GM11168 (cell line): ENCODE measurements around the gene KLHL15.
"Not testable (repeated sequence)": the region's sequence is repeated elsewhere in the genome, so short reads cannot be mapped to it uniquely, and the experiment has no call there.

Experiments used
- in situ Hi-C: fragments of 300-500 bp; cut with MboI; formaldehyde crosslinking; loops from one replicate; pipeline ENCODE4 v1.12.0; 2022; ENCODE audit warnings: low sequenced_read_pairs; ENCODE audit not compliant: unreplicated experiment

Gene KLHL15

DNA sequence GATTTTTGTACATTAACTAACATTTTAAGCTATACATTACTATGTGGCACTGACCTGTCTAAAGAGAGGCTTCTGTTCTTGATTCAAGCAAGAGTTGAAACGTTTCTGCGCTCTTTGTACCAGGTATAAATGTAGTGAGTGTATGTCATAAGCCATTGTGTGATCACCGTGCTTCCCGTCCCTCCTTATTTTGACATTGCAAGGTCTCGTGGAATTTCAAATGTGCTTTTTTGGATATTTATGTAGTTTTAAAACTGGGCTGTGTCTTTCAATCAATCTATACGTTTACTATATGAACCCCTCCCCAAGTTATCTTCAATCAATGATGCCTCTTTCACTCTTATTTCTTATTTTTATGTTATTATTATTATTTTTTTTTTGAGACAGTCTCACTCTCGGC lies at the start of gene KLHL15:
TSS of gene KLHL15 (minus strand) at position 101 of the 400 bp plus-strand sequence. CDS start 20,493 bp downstream, outside the sequence.
- in situ Hi-C loops, result no loop called here

DNA sequence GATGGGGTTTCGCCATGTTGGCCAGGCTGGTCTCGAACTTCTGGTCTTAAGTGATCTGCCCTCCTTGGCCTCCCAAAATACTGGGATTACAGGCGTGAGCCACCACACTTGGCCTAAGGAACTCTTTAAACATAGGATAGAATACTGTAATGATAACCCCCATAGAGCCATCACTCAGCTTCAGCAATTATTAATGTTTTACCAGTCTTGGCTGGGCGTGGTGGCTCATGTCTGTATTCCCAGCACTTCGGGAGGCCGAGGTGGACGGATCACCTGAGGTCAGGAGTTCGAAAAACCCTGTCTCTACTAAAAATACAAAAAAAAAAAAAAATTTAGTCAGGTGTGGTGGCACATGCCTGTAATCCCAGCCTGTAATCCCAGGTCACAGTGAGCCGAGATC lies 42.9 kb upstream of the KLHL15 start:
- in situ Hi-C loops, result no loop called here

DNA sequence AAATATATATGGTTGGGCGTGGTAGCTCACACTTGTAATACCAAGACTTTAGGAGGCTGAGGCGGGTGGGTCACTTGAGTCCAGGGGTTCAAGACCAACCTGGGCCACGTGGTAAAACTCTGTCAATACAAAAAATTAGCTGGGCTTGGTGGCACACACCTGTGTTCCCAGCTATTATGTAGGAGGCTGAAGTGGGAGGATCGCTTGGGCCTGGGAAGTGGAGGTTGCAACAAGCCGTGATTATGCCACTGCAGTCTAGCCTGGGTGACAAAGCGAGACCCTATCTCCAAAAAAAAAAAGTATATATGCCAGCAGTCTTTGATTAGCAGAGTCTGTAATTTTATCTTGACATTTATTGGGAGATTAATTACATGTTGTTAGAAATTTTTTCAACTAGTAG lies 36.5 kb upstream of the KLHL15 start:
- in situ Hi-C loops, result no loop called here

DNA sequence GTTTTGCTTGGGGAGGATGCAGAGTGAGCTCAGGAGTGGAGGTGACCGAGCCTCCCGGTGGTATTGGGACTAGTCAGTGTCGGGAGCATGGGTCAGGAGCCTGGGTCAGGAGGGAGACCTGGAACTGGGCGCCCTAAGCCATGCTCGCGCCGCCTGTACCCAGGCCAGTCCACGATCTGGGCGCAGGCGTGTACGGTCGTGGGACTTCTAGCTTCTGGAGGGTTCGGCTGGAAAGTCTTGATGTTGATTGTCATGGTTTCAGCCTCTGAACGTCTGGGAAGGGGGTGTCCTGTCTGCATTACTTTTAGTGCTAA lies 28.0 kb upstream of the KLHL15 start:
- in situ Hi-C loops, result no loop called here

GRCh38 chrX:24054182-24055042 lies 27.4 kb upstream of the KLHL15 start, which contains the start of gene EIF2S3:
TSS of gene EIF2S3 (plus strand) at chrX:24054956. CDS start at chrX:24054969, 13 bp downstream.
- in situ Hi-C loops, result no loop called here

DNA sequence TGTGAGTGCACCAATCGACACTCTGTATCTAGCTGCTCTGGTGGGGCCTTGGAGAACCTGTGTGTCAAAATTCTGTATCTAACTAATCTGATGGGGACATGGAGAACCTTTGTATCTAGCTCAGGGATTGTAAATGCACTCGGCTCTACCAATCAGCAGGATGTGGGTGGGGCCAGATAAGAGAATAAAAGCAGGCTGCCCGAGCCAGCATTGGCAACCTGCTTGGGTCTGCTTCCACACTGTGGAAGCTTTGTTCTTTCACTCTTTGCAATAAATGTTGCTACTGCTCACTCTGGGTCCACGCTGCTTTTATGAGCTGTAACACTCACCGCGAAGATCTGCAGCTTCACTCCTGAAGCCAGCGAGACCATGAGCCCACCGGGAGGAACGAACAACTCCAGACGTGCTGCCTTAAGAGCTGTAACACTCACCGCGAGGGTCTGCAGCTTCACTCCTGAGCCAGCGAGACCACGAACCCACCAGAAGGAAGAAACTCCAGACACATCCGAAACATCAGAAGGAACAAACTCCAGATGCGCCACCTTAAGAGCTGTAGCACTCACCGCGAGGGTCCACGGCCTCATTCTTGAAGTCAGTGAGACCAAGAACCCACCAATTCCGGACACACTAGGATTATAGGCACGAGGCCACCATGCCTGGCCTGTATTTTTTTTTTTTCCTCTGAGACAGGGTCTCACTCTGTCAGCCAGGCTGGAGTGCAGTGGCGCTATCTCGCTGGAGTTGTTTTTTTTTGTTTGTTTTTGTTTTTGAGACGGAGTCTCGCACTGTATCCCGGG lies 23.7 kb upstream of the KLHL15 start:
- in situ Hi-C loops, result not testable (repeated sequence)

DNA sequence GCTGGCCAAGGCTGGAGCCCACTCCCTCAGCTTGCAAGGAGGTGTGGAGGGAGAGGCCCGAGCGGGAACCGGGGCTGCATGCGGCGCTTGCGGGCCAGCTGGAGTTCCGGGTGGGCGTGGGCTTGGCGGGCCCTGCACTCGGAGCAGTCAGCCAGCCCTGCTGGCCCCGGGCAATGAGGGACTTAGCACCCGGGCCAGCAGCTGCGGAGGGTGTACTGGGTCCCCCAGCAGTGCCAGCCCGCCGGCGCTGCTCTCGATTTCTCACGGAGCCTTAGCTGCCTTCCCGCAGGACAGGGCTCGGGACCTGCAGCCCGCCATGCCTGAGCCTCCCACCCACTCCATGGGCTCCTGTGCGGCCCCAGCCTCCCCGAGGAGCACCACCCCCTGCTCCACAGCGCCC lies 22.7 kb upstream of the KLHL15 start:
- in situ Hi-C loops, result not testable (repeated sequence)

DNA sequence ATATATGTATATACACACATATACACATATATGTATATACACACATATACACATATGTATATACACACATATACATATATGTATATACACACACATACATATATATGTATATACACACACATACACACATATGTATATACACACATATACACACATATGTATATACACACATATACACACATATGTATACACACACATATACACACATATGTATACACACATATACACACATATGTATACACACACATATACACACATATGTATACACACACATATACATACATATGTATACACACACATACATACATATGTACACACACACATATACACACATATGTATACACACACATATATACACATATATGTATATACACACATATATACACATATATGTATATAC lies 19.1 kb upstream of the KLHL15 start:
- in situ Hi-C loops, result not testable (repeated sequence)

DNA sequence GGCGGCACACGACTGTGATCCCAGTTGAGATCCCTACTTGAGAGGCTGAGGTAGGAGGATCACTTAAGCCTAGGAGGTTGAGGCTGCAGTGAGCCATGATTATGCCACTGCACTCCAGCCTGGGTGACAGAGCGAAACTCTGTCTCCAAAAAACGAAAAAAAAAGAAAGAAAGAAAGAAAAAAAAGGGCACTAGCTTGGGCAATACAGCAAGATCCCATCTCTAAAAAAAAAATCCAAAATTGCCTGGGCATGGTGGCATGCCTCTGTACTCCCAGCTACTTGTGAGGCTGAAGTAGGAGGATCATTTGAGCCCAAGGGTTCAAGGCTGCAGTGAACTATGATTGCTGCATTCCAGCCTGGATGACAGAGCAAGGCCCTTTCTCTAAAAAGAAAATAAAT lies 10.7 kb upstream of the KLHL15 start:
- in situ Hi-C loops, result no loop called here

DNA sequence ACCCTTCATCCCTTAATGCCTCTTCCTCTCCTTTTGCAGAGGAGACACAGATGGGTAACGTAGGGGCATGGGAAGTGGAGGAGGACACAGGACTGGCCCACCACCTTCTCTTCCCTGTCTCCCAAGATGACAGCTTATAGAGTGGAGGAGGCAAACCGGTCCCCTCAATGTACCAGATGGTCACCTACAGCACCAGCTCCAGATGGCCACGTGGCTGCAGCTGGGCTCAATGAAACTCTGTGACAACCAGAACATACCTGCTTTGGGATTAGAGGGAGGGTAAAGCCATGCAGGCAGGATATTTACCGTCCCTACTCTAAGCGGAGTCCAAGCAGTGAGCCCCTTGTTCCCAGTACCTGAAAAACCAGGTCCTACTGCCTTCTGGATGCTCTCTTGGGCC lies 7.5 kb upstream of the KLHL15 start:
- in situ Hi-C loops, result no loop called here

DNA sequence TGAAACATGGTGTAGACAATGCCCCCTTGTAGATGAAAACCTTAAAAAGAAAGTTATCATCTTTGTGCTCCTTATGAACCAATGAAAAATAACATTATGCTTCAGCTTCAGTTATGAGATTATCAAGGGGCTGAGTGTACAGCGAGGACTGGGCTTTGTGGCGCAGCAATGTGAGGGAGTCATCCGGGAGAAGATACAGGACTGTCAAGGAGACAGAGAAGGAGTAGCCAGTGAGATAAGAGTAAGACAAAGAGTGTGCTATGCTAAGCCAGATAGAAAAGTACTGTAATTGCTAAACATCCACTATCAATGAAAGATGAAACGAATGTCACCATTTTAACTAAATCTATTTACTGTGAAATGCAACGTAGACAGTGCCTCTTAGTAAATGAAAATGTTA lies 3.6 kb upstream of the KLHL15 start:
- in situ Hi-C loops, result no loop called here

DNA sequence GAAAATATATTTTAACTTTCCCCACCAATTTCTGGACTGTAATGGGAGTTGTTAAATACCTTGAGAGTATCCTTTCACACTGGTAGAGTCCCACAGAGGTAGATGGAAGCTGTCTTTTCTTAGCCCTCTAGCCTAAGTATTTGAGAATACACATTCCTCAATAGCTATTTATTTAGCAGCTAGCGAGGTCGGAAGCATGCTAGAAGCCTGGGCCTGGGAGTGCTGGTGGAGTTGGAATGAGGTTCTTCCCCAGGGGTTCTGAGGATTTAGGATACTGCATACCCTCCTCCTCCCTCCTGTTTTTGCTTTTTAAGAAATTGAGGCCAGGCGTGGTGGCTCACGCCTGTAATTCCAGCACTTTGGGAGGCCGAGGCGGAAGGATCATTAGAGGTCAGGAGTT lies 999 bp upstream of the KLHL15 start:
- in situ Hi-C loops, result no loop called here

DNA sequence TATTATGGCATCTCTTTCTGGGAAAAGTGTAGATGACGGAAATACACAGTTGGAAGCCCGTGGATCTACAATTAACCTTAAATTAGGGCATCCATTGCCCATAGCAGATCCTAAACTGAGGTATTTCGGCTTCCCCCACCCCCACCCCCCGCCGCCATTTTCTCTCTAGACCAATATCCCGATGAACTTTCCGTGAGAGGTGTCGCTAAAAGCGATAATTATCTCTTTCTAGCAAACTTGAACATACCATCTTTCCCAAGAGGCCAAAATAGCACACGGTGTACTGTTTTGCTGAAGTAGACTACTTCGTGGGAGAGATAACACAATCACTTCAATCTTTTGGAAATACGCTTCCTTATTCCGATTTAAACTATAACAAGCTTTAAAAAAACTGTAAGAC lies 554 bp downstream of the KLHL15 start:
- in situ Hi-C loops, result no loop called here

DNA sequence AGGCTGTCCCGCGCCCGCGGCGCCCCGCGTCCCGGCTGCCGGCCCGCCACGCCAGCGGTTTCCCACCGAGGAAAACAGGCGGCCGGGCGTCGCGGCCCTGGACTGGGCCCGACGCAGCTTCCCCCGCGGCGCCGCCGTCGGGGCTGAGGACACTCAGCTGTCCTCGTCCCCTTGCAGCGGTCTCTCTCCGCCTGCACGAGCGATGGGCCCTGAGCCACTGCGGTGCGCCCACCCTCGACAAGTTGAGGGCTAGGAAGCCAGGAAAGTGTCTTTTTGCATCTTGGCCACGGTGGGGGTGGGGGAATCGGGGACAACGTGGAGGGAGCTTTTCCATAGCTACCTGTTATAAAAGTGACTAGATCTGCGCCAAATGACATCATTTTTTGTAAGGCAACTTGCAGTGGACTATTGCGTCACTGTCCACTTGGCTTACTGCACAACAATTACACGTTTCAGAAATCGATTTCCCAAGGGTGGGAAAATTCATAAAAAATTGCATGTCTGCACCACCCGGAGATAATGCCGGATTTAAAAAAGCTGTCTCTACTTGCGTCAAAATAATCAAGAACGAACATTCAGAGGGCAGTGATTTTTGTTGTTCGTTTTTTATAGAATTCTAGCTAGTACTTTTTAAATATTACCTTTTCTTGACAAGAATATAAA lies 1.1 kb downstream of the KLHL15 start:
- in situ Hi-C loops, result no loop called here

- in situ Hi-C loops, result loop anchor here (25.0 kb wide), 1 partner anchor 338 kb away; no protein-coding TSS in a partner anchor
These were observed 1.9 kb downstream of the KLHL15 start for GRCh38 chrX:24024819-24025740.

- in situ Hi-C loops, result loop anchor here (25.0 kb wide), 1 partner anchor 337 kb away; no protein-coding TSS in a partner anchor
These were observed 2.9 kb downstream of the KLHL15 start for GRCh38 chrX:24023972-24024669.

- in situ Hi-C loops, result loop anchor here (25.0 kb wide), 1 partner anchor 336 kb away; no protein-coding TSS in a partner anchor
These were observed 3.4 kb downstream of the KLHL15 start for GRCh38 chrX:24023544-24023943.

- in situ Hi-C loops, result loop anchor here (25.0 kb wide), 1 partner anchor 333 kb away; no protein-coding TSS in a partner anchor
These were observed 6.6 kb downstream of the KLHL15 start for GRCh38 chrX:24020306-24020876.

- in situ Hi-C loops, result loop anchor here (25.0 kb wide), 1 partner anchor 332 kb away; no protein-coding TSS in a partner anchor
These were observed 7.5 kb downstream of the KLHL15 start for GRCh38 chrX:24019448-24019847.
